Heart left ventricle (tissue), 16 donors: ENCODE results near the gene PCGF2. TPM values are rescaled to one million over a fixed set of nuclear protein-coding genes. Genes with fewer than 3 reads are reported as not detected.

ENCODE experiments used
- ATAC-seq, 4 donors: fragments of 200-7000 bp; cut with Tn5 transposase; one replicate each; pipeline ENCODE4 v1.9.1; 2020 to 2022; ENCODE audit warnings: moderate library complexity in 4 of 4, mild to moderate bottlenecking in 3 of 4, moderate number of reproducible peaks in 1 of 4
- DNase-seq, 5 donors: peaks; one replicate each; pipeline ENCODE4 v3.0.0-alpha.2; 2020
- H3K27ac ChIP-seq, 12 donors: fragments of 200-600 bp; sonication (generic) in 4 of 12; one replicate each; pipeline versions ENCODE4 v1.5.0 to v1.8.0; 2016 to 2022; ENCODE audit warnings: mild to moderate bottlenecking in 2 of 12
- H3K27me3 ChIP-seq, 9 donors: fragments of 200-600 bp; sonication (generic) in 2 of 9; one replicate each; pipeline versions ENCODE4 v1.5.1 to v1.8.0; 2016 to 2022; ENCODE audit warnings: mild to moderate bottlenecking in 3 of 9
- H3K36me3 ChIP-seq, 9 donors: fragments of 200-600 bp; sonication (generic) in 2 of 9; one replicate each; pipeline versions ENCODE4 v1.5.0 to v1.8.0; 2018 to 2022; ENCODE audit warnings: mild to moderate bottlenecking in 2 of 9
- H3K4me1 ChIP-seq, 12 donors: fragments of 200-600 bp; sonication (generic) in 4 of 12; one replicate each; pipeline versions ENCODE4 v1.5.0 to v1.8.0; 2016 to 2022; ENCODE audit warnings: mild to moderate bottlenecking in 3 of 12
- H3K4me3 ChIP-seq, 12 donors: fragments of 200-600 bp; sonication (generic) in 4 of 12; one replicate each; pipeline versions ENCODE4 v1.5.0 to v1.8.0; 2017 to 2022; ENCODE audit warnings: mild to moderate bottlenecking in 9 of 12, moderate library complexity in 4 of 12
- H3K9me3 ChIP-seq, 12 donors: fragments of 200-600 bp; sonication (generic) in 4 of 12; one replicate each; pipeline versions ENCODE4 v1.5.0 to v1.8.0; 2016 to 2022; ENCODE audit warnings: mild to moderate bottlenecking in 1 of 12
- POLR2A ChIP-seq, 2 donors: fragments of 450-650 bp; IDR thresholded peaks; one replicate each; pipeline ENCODE4 v1.6.1; 2017; ENCODE audit warnings: antibody characterized with exemption in 2 of 2, mild to moderate bottlenecking in 2 of 2, moderate library complexity in 2 of 2
- WGBS, 4 donors: extraction: QIAGEN DNeasy Blood & Tissue Kit in 2 of 4; methylation state at CpG; one replicate each; pipeline versions ENCODE4 v1.1.5 to v1.1.7; 2013 to 2018; 5-methylcytosine and 5-hydroxymethylcytosine counted together
- intact Hi-C, 10 donors: fragments of 100-400 bp; cut with DNase I; formaldehyde crosslinking; loops; one replicate each; pipeline versions ENCODE4 v1.11.1 to v1.14.2; 2022
- polyA plus RNA-seq, 2 donors: library from polyadenylated mRNA; stranded (reverse); fragments of 200-250 nt; gene quantifications; one replicate each; pipeline ENCODE4 v1.2.3, GENCODE V29; 2013
- total RNA-seq, 9 donors: library from RNA; depleted of rRNA in 2 of 9; stranded (reverse); fragments of >200 nt in 2 of 9; fragmentation: NEBNext Ultra II Directional in 3 of 9; extraction: Animal tissue kit (Norgen Biotek cat#: 25700) in 3 of 9; gene quantifications; one replicate each; pipeline versions ENCODE4 v1.1.0 to v1.2.4, GENCODE V29; 2016 to 2023
- TF ChIP-seq, protein P1 (sequence below), 12 donors: fragments of 200-600 bp; sonication (generic) in 4 of 12; IDR thresholded peaks; one replicate each; pipeline versions ENCODE4 v1.5.0 to v1.8.0; 2018 to 2022; ENCODE audit warnings: antibody characterized with exemption in 12 of 12, mild to moderate bottlenecking in 5 of 12
- donor health status: ischemic (EF 13 %, LVEDD 7.1; RV severe dilation, severe dysfunction).
- donor health status: healthy with polysubstance abuse.
- donor health status: DM: no; HTN: yes; CAD: no.
- donor health status: DM: no; HTN: no; CAD: no.
- donor health status: ischemic (EF 25% LVEDD 6.9; RV normal size, moderate dysfunction).
- donor health status: ischemic (EF 25% LVEDD 5.7; RV mildly dilated, moderate dysfunction).
- donor health status: healthy.
- donor health status: DM: yes; HTN: yes; CAD: no.
- donor health status: ischemic (EF 35%, LVEDD 5.7; RV mildly dilated, moderate dysfunction).
- donor health status: nonischemic (EF 11% LVEDD 7.7; RV severe dilation, severe dysfunction).
- donor health status: DM: yes; HTN: yes; CAD: no.
- donor health status: PGD.
- donor health status: ischemic (EF 29% LVEDD 5.4; RV normal size, mild dysfunction).
- donor health status: nonischemic (EF 23%, LVEDD 6.1; RV moderate dilation, normal function).

Gene PCGF2
- total and polyA plus RNA-seq, 11 donors, result 3.8 to 33.6 (median 21.9) TPM

DNA sequence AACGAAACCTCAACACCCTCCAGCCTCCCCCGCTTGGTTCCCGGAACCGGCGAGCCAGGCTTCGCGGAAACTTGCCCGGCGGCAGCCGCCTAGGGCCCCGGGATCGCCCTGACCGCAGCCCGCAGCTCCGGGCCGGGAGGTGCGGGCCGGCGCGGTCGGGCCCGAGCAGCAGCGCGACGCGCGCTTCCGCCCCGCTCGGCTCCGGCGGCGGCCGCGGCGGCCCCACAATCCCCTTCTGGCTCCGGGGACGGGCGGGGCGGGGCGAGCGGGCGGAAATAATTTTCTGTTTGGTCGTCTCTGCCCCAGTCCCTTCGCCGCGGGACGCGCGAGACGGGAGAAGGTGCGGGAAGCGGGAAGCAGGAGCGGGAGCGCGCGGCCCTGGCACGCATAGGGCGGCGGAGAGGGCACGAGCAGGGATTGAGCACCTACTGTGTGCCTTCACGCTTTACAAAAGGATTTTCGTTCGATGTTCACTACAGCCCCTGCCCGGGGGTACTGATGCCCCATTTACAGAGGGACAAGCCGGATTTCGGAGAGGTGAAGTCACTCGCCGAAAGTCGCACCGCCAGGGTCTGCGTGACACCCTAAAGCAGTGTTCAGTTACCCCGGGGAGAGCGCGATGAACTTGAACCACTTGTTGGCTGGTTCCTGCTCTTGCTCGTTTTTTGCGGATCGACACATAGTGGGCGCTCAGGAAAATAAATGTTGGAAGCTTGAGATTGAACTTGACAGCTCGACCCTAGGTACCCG is 45.8 kb downstream of the PCGF2 start:
- peaks cover 0 to 2% (median 0%) of the 10 kb centered on the region in 9 donors for H3K36me3 ChIP-seq
- peak in 1 of 2 donors; percentile 85 for TF ChIP-seq POLR2A (IDR thresholded peaks at IDR 0.05)
- TF ChIP-seq, protein P1, sequence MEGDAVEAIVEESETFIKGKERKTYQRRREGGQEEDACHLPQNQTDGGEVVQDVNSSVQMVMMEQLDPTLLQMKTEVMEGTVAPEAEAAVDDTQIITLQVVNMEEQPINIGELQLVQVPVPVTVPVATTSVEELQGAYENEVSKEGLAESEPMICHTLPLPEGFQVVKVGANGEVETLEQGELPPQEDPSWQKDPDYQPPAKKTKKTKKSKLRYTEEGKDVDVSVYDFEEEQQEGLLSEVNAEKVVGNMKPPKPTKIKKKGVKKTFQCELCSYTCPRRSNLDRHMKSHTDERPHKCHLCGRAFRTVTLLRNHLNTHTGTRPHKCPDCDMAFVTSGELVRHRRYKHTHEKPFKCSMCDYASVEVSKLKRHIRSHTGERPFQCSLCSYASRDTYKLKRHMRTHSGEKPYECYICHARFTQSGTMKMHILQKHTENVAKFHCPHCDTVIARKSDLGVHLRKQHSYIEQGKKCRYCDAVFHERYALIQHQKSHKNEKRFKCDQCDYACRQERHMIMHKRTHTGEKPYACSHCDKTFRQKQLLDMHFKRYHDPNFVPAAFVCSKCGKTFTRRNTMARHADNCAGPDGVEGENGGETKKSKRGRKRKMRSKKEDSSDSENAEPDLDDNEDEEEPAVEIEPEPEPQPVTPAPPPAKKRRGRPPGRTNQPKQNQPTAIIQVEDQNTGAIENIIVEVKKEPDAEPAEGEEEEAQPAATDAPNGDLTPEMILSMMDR (IDR thresholded peaks at IDR 0.05), result no peak
- H3K27ac ChIP-seq, result peak overlapping the region; percentile 82 to 99 (median 97)
- peak; percentile 43 to 76 (median 68) for ATAC-seq
- no peaks in the 10 kb centered on the region for H3K27me3 ChIP-seq
- H3K9me3 ChIP-seq, result no peaks in the 10 kb centered on the region
- peak; percentile 87 to 93 (median 92) for DNase-seq
- H3K4me1 ChIP-seq, result peaks cover 4 to 62% (median 27%) of the 10 kb centered on the region in 12 donors
- 0 to 1% (median 1%) methylated on average over 20 to 81 of the region's 81 CpGs for WGBS, 4 donors
- intact Hi-C loops, result loop anchor here in 2 of 10 donors (2.0 to 5.0 kb wide), 3 partner anchors 26 to 46 kb away; partner anchors contain the start of gene PCGF2 (in 1 of the 2)
- H3K4me3 ChIP-seq, result peak overlapping the region; percentile 45 to 97 (median 87)

DNA sequence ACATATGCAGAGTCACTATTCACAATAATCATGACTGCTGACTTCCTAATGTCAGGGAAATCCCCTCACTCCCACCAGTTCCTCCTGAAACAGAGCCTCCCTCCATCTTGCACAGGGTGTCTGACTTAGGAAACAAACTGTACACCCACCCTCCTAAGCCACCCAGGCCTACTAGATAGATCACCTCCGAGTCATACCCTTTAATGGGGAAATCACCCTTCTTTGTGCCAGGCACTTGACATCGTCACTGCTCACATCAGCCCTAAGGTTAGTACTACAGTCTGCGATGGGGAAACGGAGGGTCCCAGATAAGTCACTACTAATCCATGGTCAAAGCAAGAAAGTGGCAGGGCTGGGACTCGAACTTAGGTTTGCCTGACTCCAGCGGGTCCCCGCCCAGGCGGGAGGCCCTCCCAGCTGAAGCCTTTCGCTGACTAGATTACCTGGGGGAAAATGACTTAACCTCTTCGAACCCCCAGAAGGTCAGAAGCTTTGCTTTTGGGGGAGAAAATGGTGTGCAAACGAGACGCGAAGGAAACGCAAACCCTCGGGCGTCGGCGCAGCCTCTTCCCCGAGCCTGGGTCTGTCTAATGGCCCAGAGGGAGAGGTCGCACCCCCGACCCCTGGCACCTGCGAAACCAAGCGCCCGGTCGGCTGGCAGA is 46.5 kb downstream of the PCGF2 start:
- WGBS, 4 donors, result 1 to 5% (median 2%) methylated on average over 19 to 25 of the region's 25 CpGs
- Histone ChIP-seq H3K9me3 (no peaks in the 10 kb centered on the region), H3K4me3 (peak overlapping the region; percentile 45 to 97 (median 87)), H3K27me3 (no peaks in the 10 kb centered on the region), H3K4me1 (peaks cover 4 to 55% (median 20%) of the 10 kb centered on the region in 12 donors), H3K36me3 (no peaks in the 10 kb centered on the region), H3K27ac (peak overlapping the region; percentile 82 to 99 (median 97))
- ATAC-seq, result peak in 2 of 4 donors; percentile 0
- intact Hi-C loops, result loop anchor here in 2 of 10 donors (2.0 to 5.0 kb wide), 3 partner anchors 25 to 47 kb away; partner anchors contain the start of gene PCGF2 (in 1 of the 2)
- no peak for TF ChIP-seq POLR2A (IDR thresholded peaks at IDR 0.05)
- TF ChIP-seq, protein P1 (IDR thresholded peaks at IDR 0.05), result no peak
- DNase-seq, result peak in 1 of 5 donors; percentile 40

DNA sequence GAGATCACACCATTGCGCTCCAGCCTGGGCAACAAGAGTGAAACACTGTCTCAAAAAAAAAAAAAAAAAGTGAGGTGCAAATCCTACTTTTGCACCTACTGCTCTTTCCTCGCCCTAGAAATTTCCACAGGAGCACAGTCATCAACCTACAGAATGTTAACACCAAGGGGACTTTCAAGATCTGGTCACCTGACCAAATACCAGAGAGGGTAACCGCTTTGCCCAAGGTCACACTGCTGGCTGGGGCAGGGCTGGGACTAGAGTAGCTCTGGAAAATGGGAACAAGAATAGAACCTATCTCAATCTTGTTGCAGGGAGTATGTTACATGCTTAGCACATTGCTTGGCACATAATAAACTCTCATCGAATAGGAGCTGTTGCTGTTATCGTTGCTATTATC is 49.4 kb downstream of the PCGF2 start:
- Histone ChIP-seq H3K27me3 (no peaks in the 10 kb centered on the region), H3K4me1 (peaks cover 4 to 51% (median 24%) of the 10 kb centered on the region in 12 donors), H3K9me3 (no peaks in the 10 kb centered on the region), H3K27ac (no peak overlapping the region), H3K36me3 (no peaks in the 10 kb centered on the region), H3K4me3 (no peak overlapping the region)
- ATAC-seq, result no peak
- WGBS, 4 donors, result 81 to 91% (median 83%) methylated on average over 5 of the region's 5 CpGs
- no peak for DNase-seq
- TF ChIP-seq POLR2A (IDR thresholded peaks at IDR 0.05), result no peak
- TF ChIP-seq, protein P1 (IDR thresholded peaks at IDR 0.05), result no peak
- intact Hi-C loops, result no loop called here
